KMS-11 (cell line): ENCODE data around the gene ARMH3.

Experiments
- H2AFZ ChIP-seq: fragments of 200-600 bp; sonication (generic); 2 replicates; pipeline ENCODE4 v1.6.1; 2016; ENCODE audit warnings: antibody characterized with exemption, mixed run types, low read depth
- H3K27ac ChIP-seq: fragments of 200-600 bp; sonication (generic); 2 replicates; pipeline ENCODE4 v1.6.1; 2016; ENCODE audit warnings: mild to moderate bottlenecking, mixed run types
- H3K27me3 ChIP-seq: fragments of 200-600 bp; sonication (generic); 2 replicates; pipeline ENCODE4 v1.6.1; 2017; ENCODE audit warnings: mild to moderate bottlenecking, low read depth, mixed run types, moderate library complexity; ENCODE audit not compliant: insufficient read depth
- H3K36me3 ChIP-seq: fragments of 200-600 bp; sonication (generic); 2 replicates; pipeline ENCODE4 v1.6.1; 2017; ENCODE audit warnings: mild to moderate bottlenecking, mixed run types; ENCODE audit not compliant: insufficient read depth
- H3K4me1 ChIP-seq: fragments of 200-600 bp; sonication (generic); 2 replicates; pipeline ENCODE4 v1.6.1; 2016; ENCODE audit warnings: mild to moderate bottlenecking, low read depth, mixed run types; ENCODE audit not compliant: poor library complexity, severe bottlenecking
- H3K4me2 ChIP-seq: fragments of 200-600 bp; sonication (generic); 2 replicates; pipeline ENCODE4 v1.7.0; 2016; ENCODE audit warnings: mild to moderate bottlenecking, mixed run types
- H3K4me3 ChIP-seq: fragments of 200-600 bp; sonication (generic); IDR thresholded peaks from 2 replicates; pipeline ENCODE4 v1.6.1; 2017; ENCODE audit warnings: low read depth, low read length, mixed read lengths; ENCODE audit not compliant: insufficient read depth
- H3K79me2 ChIP-seq: fragments of 200-600 bp; sonication (generic); 2 replicates; pipeline ENCODE4 v1.6.1; 2016; ENCODE audit warnings: low read depth, mixed run types; ENCODE audit not compliant: insufficient read depth
- H3K9ac ChIP-seq: fragments of 200-600 bp; sonication (generic); 2 replicates; pipeline ENCODE4 v1.6.1; 2016; ENCODE audit warnings: mild to moderate bottlenecking, mixed run types
- H4K20me1 ChIP-seq: fragments of 200-600 bp; sonication (generic); 2 replicates; pipeline ENCODE4 v1.6.1; 2016; ENCODE audit warnings: mild to moderate bottlenecking, mixed run types; ENCODE audit not compliant: insufficient read depth
- CTCF ChIP-seq: fragments of 200-600 bp; sonication (generic); conservative IDR thresholded peaks from 2 replicates; pipeline ENCODE4 v1.6.1; 2017; ENCODE audit warnings: low read depth, mild to moderate bottlenecking, antibody characterized with exemption, low read length, moderate library complexity, mixed read lengths

Gene ARMH3

GRCh38 chr10:101857802-101858476 is 198.0 kb downstream of the ARMH3 start:
- no peak overlapping the region for H3K4me3 ChIP-seq
- no peaks in the 10 kb centered on the region for H3K79me2 ChIP-seq
- H3K36me3 ChIP-seq, result no peaks in the 10 kb centered on the region
- no peak overlapping the region for H3K4me2 ChIP-seq
- no peaks in the 10 kb centered on the region for H4K20me1 ChIP-seq
- H2AFZ ChIP-seq, result no peak overlapping the region
- no peak overlapping the region for H3K9ac ChIP-seq
- H3K4me1 ChIP-seq, result no peaks in the 10 kb centered on the region
- no peak for TF ChIP-seq CTCF
- H3K27me3 ChIP-seq, result no peaks in the 10 kb centered on the region
- H3K27ac ChIP-seq, result no peak overlapping the region

- Histone ChIP-seq H3K9ac (no peak overlapping the region), H4K20me1 (no peaks in the 10 kb centered on the region), H3K79me2 (no peaks in the 10 kb centered on the region), H3K4me1 (no peaks in the 10 kb centered on the region), H3K4me2 (no peak overlapping the region), H2AFZ (no peak overlapping the region), H3K27ac (no peak overlapping the region), H3K27me3 (no peaks in the 10 kb centered on the region), H3K36me3 (no peaks in the 10 kb centered on the region), H3K4me3 (no peak overlapping the region)
- TF ChIP-seq CTCF, result no peak
Measured at GRCh38 chr10:101856626-101857025, 199.3 kb downstream of the ARMH3 start.

GRCh38 chr10:101851411-101852116 is 204.4 kb downstream of the ARMH3 start:
- H2AFZ ChIP-seq, result no peak overlapping the region
- H3K79me2 ChIP-seq, result no peaks in the 10 kb centered on the region
- no peak overlapping the region for H3K4me3 ChIP-seq

GRCh38 chr10:101850749-101851148 is 205.2 kb downstream of the ARMH3 start:
- Histone ChIP-seq H3K4me3 (no peak overlapping the region), H3K27me3 (no peaks in the 10 kb centered on the region), H3K36me3 (no peaks in the 10 kb centered on the region), H3K79me2 (no peaks in the 10 kb centered on the region), H2AFZ (no peak overlapping the region), H4K20me1 (no peaks in the 10 kb centered on the region), H3K4me1 (no peaks in the 10 kb centered on the region), H3K9ac (no peak overlapping the region), H3K4me2 (no peak overlapping the region), H3K27ac (no peak overlapping the region)
- no peak for TF ChIP-seq CTCF

More at GRCh38 chr10:101851411-101852116, 204.4 kb downstream of the ARMH3 start:
- Histone ChIP-seq H3K4me1 (no peaks in the 10 kb centered on the region), H3K27ac (no peak overlapping the region), H4K20me1 (no peaks in the 10 kb centered on the region), H3K4me2 (no peak overlapping the region), H3K9ac (no peak overlapping the region), H3K27me3 (no peaks in the 10 kb centered on the region), H3K36me3 (no peaks in the 10 kb centered on the region)
- no peak for TF ChIP-seq CTCF
